ENCODE data around the gene XPO1. TPM values are rescaled to one million over a fixed set of nuclear protein-coding genes. Genes with fewer than 3 reads are reported as not detected.

The XPO1 gene
- total RNA-seq, 6 donors from 2014 or later, result 52.2 to 145 (median 81.9) TPM

- H3K9me3 ChIP-seq, result no peaks in the 10 kb centered on the region
- TF ChIP-seq CTCF (IDR thresholded peaks at IDR 0.05), result no peak
- TF ChIP-seq POLR2A (IDR thresholded peaks at IDR 0.05), result no peak
- no peak for TF ChIP-seq POLR2AphosphoS5 (IDR thresholded peaks at IDR 0.05)
- TF ChIP-seq EP300 (IDR thresholded peaks at IDR 0.05), result no peak
- no peak overlapping the region for H3K4me3 ChIP-seq
- 96 to 97% methylated on average over 1 of the region's 1 CpG for WGBS, 2 donors
- no peak overlapping the region for H3K27ac ChIP-seq
- DNase-seq (no peak), ATAC-seq (ENCODE audit: low FRiP score in 2 of 2) (no peak)
- H3K4me1 ChIP-seq, result no peaks in the 10 kb centered on the region
- H3K27me3 ChIP-seq, result no peaks in the 10 kb centered on the region
- H3K36me3 ChIP-seq, result no peaks in the 10 kb centered on the region
Measured at GRCh38 chr2:61581716-61582115, 43.6 kb upstream of the XPO1 start.

DNA sequence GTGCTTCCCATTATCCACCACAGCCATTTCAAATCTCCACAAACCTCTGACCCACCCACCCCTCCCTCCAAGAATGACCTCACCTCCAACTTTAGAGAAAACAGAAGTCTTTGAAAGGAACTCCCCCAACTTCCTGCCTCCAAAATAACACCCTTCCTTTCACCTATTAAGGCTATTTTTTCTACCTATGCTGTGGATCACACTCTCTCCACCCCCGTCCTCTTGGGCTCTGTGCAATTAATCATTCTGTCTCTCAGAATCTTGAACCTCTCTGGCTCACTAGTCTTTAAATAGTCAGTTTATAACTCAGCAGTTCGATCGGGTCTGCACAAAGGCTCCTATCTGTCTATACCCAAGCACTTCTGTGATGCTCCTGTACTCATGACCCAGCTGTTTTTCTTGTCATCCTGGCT, 37.3 kb upstream of the XPO1 start:
- Histone ChIP-seq H3K4me1 (no peaks in the 10 kb centered on the region), H3K4me3 (no peak overlapping the region), H3K36me3 (no peaks in the 10 kb centered on the region), H3K9me3 (no peaks in the 10 kb centered on the region), H3K27ac (no peak overlapping the region), H3K27me3 (no peaks in the 10 kb centered on the region)
- no peak for DNase-seq
- no peak for ATAC-seq (ENCODE audit: low FRiP score in 2 of 2)
- WGBS, 2 donors, result 27 to 36% methylated on average over 3 of the region's 3 CpGs
- TF ChIP-seq EP300 (IDR thresholded peaks at IDR 0.05) (no peak), POLR2A (IDR thresholded peaks at IDR 0.05) (no peak), POLR2AphosphoS5 (IDR thresholded peaks at IDR 0.05) (no peak), CTCF (IDR thresholded peaks at IDR 0.05) (no peak)

DNA sequence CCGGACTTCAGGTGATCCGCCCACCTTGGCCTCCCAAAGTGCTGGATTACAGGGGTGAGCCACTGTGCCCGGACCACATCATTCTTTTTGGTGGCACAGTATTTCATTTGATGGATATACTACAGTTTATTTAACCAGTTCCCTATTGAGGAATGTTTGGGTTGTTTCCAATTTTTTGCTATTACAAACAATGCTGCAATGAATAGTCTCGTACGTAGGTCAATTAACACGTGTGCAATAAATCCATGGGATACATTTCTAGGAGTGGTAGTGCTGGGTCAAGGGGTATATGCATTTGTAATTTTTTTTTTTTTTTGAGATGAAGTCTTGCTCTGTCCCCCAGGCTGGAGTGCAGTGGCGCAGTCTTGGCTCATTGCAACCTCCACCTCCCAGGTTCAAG, 28.4 kb upstream of the XPO1 start:
- H3K27me3 ChIP-seq, result no peaks in the 10 kb centered on the region
- H3K4me1 ChIP-seq, result no peaks in the 10 kb centered on the region
- ATAC-seq (ENCODE audit: low FRiP score in 2 of 2), result no peak
- H3K4me3 ChIP-seq, result no peak overlapping the region
- H3K9me3 ChIP-seq, result no peaks in the 10 kb centered on the region
- no peaks in the 10 kb centered on the region for H3K36me3 ChIP-seq
- WGBS, 2 donors, result 68 to 79% methylated on average over 7 of the region's 7 CpGs
- H3K27ac ChIP-seq, result no peak overlapping the region
- no peak for TF ChIP-seq EP300 (IDR thresholded peaks at IDR 0.05)
- no peak for TF ChIP-seq POLR2A (IDR thresholded peaks at IDR 0.05)
- no peak for TF ChIP-seq CTCF (IDR thresholded peaks at IDR 0.05)
- TF ChIP-seq POLR2AphosphoS5 (IDR thresholded peaks at IDR 0.05), result no peak
- DNase-seq, result no peak

DNA sequence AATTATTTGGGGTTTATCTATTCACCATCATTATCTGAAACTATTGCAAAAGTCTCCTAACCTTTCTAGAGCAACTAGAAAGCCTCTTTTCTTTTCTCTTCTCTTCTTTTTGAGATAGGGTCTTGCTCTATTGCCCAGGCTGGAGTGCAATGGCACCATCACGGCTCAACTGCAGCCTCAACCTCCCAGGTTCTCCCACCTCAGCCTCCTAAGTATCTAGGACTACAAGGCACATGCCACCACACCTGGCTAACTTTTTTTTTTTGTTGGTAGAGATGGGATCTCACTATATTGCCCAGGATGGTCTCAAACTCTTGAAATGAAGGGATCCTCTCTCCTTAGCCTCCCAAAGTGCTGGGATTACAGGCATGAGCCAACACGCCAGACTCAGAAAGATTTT, 24.5 kb upstream of the XPO1 start:
- ATAC-seq (ENCODE audit: low FRiP score in 2 of 2) (no peak), DNase-seq (no peak)
- TF ChIP-seq EP300 (IDR thresholded peaks at IDR 0.05) (no peak), POLR2AphosphoS5 (IDR thresholded peaks at IDR 0.05) (no peak), CTCF (IDR thresholded peaks at IDR 0.05) (no peak), POLR2A (IDR thresholded peaks at IDR 0.05) (no peak)
- Histone ChIP-seq H3K4me1 (no peaks in the 10 kb centered on the region), H3K36me3 (no peaks in the 10 kb centered on the region), H3K27me3 (no peaks in the 10 kb centered on the region), H3K4me3 (no peak overlapping the region), H3K9me3 (no peaks in the 10 kb centered on the region), H3K27ac (no peak overlapping the region)
- 93% methylated on average over 2 of the region's 2 CpGs for WGBS, 2 donors

- WGBS, 2 donors, result 84 to 92% methylated on average over 5 of the region's 5 CpGs
- Histone ChIP-seq H3K27me3 (no peaks in the 10 kb centered on the region), H3K27ac (no peak overlapping the region), H3K36me3 (no peaks in the 10 kb centered on the region), H3K9me3 (no peaks in the 10 kb centered on the region), H3K4me3 (no peak overlapping the region), H3K4me1 (no peaks in the 10 kb centered on the region)
- TF ChIP-seq EP300 (IDR thresholded peaks at IDR 0.05), result no peak
- no peak for TF ChIP-seq CTCF (IDR thresholded peaks at IDR 0.05)
- TF ChIP-seq POLR2A (IDR thresholded peaks at IDR 0.05), result no peak
- TF ChIP-seq POLR2AphosphoS5 (IDR thresholded peaks at IDR 0.05), result no peak
- ATAC-seq (ENCODE audit: low FRiP score in 2 of 2) (no peak), DNase-seq (no peak)
Measured at GRCh38 chr2:61558160-61558559, 20.0 kb upstream of the XPO1 start.

Measured in upper lobe of left lung (tissue), 6 donors.